ENCODE results near the gene ZMIZ1. TPM values are rescaled to one million over a fixed set of nuclear protein-coding genes. Genes with fewer than 3 reads are reported as not detected.
A peak's percentile ranks its signal among the peaks of the same experiment; 100 is the strongest.

The ZMIZ1 gene
- total RNA-seq, 2 experiments from 2014 or later = 14.6 to 15.5 TPM

- intact Hi-C loops (cut with DNase I, micrococcal nuclease) = no loop called here
- TF ChIP-seq CTCF (IDR thresholded peaks at IDR 0.05) = peak; percentile 59
- Mint-ChIP-seq H3K27ac (no peak overlapping the region), H3K36me3 (ENCODE audit: low read depth) (no peaks in the 10 kb centered on the region), H3K4me3 (peak overlapping the region; percentile 51), H3K9me3 (no peaks in the 10 kb centered on the region), H3K27me3 (no peaks in the 10 kb centered on the region), H3K4me1 (ENCODE audit: low read depth) (peaks cover 49% of the 10 kb centered on the region)
- ATAC-seq (ENCODE audit: poor library complexity) (peak; percentile 78), DNase-seq (peak in 7 of 14 experiments; percentile 25 to 72 (median 45))
- Histone ChIP-seq H3K27me3 (ENCODE audit: control insufficient read depth in 1 of 2, insufficient read depth in 2 of 2, low read length in 2 of 2) (no peaks in the 10 kb centered on the region), H3K9me3 (ENCODE audit: control insufficient read depth in 1 of 2, insufficient read depth in 1 of 2, low read length in 2 of 2) (no peaks in the 10 kb centered on the region), H3K4me3 (ENCODE audit: low read length) (no peak overlapping the region), H3K4me1 (ENCODE audit: insufficient read depth, low read length) (peaks cover 64% of the 10 kb centered on the region), H3K36me3 (ENCODE audit: insufficient read depth, low read length) (no peaks in the 10 kb centered on the region), H3K27ac (ENCODE audit: low read depth in 1 of 2, low read length in 2 of 2) (no peak overlapping the region)
- CTCF ChIA-PET = interaction anchor here (0.6 kb wide), 1 partner anchor 1424 kb away, joined by 3 read pairs; no protein-coding TSS in a partner anchor
- POLR2A ChIA-PET = interaction anchor here (0.7 to 1.3 kb wide), 7 partner anchors 9 to 78 kb away, joined by 3 to 4 read pairs (median 3); no protein-coding TSS in a partner anchor
These were observed 16.3 kb upstream of the ZMIZ1 start for GRCh38 chr10:79052291-79053080.

- H3K36me3 Mint-ChIP-seq (ENCODE audit: low read depth) = no peaks in the 10 kb centered on the region
- H3K9me3 Mint-ChIP-seq = no peaks in the 10 kb centered on the region
- H3K4me1 Mint-ChIP-seq (ENCODE audit: low read depth) = peaks cover 43% of the 10 kb centered on the region
- Histone ChIP-seq H3K9me3 (ENCODE audit: control insufficient read depth in 1 of 2, insufficient read depth in 1 of 2, low read length in 2 of 2) (no peaks in the 10 kb centered on the region), H3K27ac (ENCODE audit: low read depth in 1 of 2, low read length in 2 of 2) (no peak overlapping the region), H3K4me1 (ENCODE audit: insufficient read depth, low read length) (peaks cover 59% of the 10 kb centered on the region), H3K4me3 (ENCODE audit: low read length) (no peak overlapping the region), H3K36me3 (ENCODE audit: insufficient read depth, low read length) (no peaks in the 10 kb centered on the region), H3K27me3 (ENCODE audit: control insufficient read depth in 1 of 2, insufficient read depth in 2 of 2, low read length in 2 of 2) (no peaks in the 10 kb centered on the region)
- ATAC-seq (ENCODE audit: poor library complexity) = no peak
- no peaks in the 10 kb centered on the region for H3K27me3 Mint-ChIP-seq
- no peak overlapping the region for H3K27ac Mint-ChIP-seq
- DNase-seq = no peak
- intact Hi-C loops (cut with DNase I, micrococcal nuclease) = no loop called here
- ChIA-PET CTCF (interaction anchor here (0.6 kb wide), 1 partner anchor 1423 kb away, joined by 3 read pairs; no protein-coding TSS in a partner anchor), POLR2A (interaction anchor here (1.3 kb wide), 1 partner anchor 8 kb away, joined by 3 read pairs; no protein-coding TSS in a partner anchor)
- TF ChIP-seq CTCF (IDR thresholded peaks at IDR 0.05) = no peak
- no peak overlapping the region for H3K4me3 Mint-ChIP-seq
These were observed 15.7 kb upstream of the ZMIZ1 start for GRCh38 chr10:79053081-79053434.

GRCh38 chr10:79053481-79054202 lies 15.1 kb upstream of the ZMIZ1 start:
- H3K4me1 ChIP-seq (ENCODE audit: insufficient read depth, low read length) = peaks cover 53% of the 10 kb centered on the region
- TF ChIP-seq CTCF (IDR thresholded peaks at IDR 0.05) = no peak
- CTCF ChIA-PET = no interaction called here
- no peak overlapping the region for H3K4me3 ChIP-seq (ENCODE audit: low read length)
- POLR2A ChIA-PET = no interaction called here
- peaks cover 38% of the 10 kb centered on the region for H3K4me1 Mint-ChIP-seq (ENCODE audit: low read depth)
- H3K9me3 Mint-ChIP-seq = no peaks in the 10 kb centered on the region
- no peak for DNase-seq
- intact Hi-C loops (cut with DNase I, micrococcal nuclease) = no loop called here
- no peak overlapping the region for H3K4me3 Mint-ChIP-seq
- no peak overlapping the region for H3K27ac Mint-ChIP-seq
- H3K36me3 Mint-ChIP-seq (ENCODE audit: low read depth) = no peaks in the 10 kb centered on the region
- H3K36me3 ChIP-seq (ENCODE audit: insufficient read depth, low read length) = no peaks in the 10 kb centered on the region
- no peaks in the 10 kb centered on the region for H3K27me3 ChIP-seq (ENCODE audit: control insufficient read depth in 1 of 2, insufficient read depth in 2 of 2, low read length in 2 of 2)
- H3K27me3 Mint-ChIP-seq = no peaks in the 10 kb centered on the region
- H3K9me3 ChIP-seq (ENCODE audit: control insufficient read depth in 1 of 2, insufficient read depth in 1 of 2, low read length in 2 of 2) = no peaks in the 10 kb centered on the region
- no peak overlapping the region for H3K27ac ChIP-seq (ENCODE audit: low read depth in 1 of 2, low read length in 2 of 2)
- no peak for ATAC-seq (ENCODE audit: poor library complexity)

All from CD4-positive, alpha-beta T cell (primary cell).